Tibial nerve (tissue), 4 donors: ENCODE data around the gene SMIM9. TPM values are rescaled to one million over a fixed set of nuclear protein-coding genes. Genes with fewer than 3 reads are reported as not detected.
A peak's percentile ranks its signal among the peaks of the same experiment; 100 is the strongest.

Experiments
- DNase-seq, 2 donors: peaks; one replicate each; pipeline ENCODE4 v3.0.0-alpha.2; 2019; ENCODE audit warnings: low spot score in 2 of 2
- H3K27ac ChIP-seq, 4 donors: fragments of 200-600 bp; sonication (generic) in 3 of 4; one replicate each; pipeline ENCODE4 v1.5.1; 2017 to 2019; ENCODE audit warnings: mild to moderate bottlenecking in 1 of 4
- H3K27me3 ChIP-seq, 2 donors: fragments of 200-600 bp; sonication (generic) in 1 of 2; one replicate each; pipeline versions ENCODE4 v1.5.1 to v1.6.0; 2017 to 2019
- H3K36me3 ChIP-seq, 3 donors: fragments of 200-600 bp; sonication (generic); one replicate each; pipeline ENCODE4 v1.5.1; 2018 to 2019
- H3K4me1 ChIP-seq, 4 donors: fragments of 200-600 bp; sonication (generic) in 3 of 4; one replicate each; pipeline ENCODE4 v1.5.1; 2017 to 2019
- H3K4me3 ChIP-seq, 4 donors: fragments of 200-600 bp; sonication (generic) in 3 of 4; one replicate each; pipeline ENCODE4 v1.5.1; 2017 to 2019; ENCODE audit warnings: mild to moderate bottlenecking in 1 of 4, moderate library complexity in 1 of 4
- H3K9me3 ChIP-seq, 4 donors: fragments of 200-600 bp; sonication (generic) in 3 of 4; one replicate each; pipeline ENCODE4 v1.5.1; 2017 to 2019
- CTCF ChIP-seq, 5 experiments: fragments of 200-600 bp in 3 of 5; fragments of 450-650 bp in 2 of 5; sonication (generic) in 3 of 5; IDR thresholded peaks; one replicate each; pipeline ENCODE4 v1.5.1; 2016 to 2019; ENCODE audit warnings: antibody characterized with exemption in 5 of 5, mild to moderate bottlenecking in 3 of 5, moderate library complexity in 2 of 5
- EP300 ChIP-seq, 2 donors: sonication (generic); formaldehyde crosslinking; IDR thresholded peaks; one replicate each; pipeline ENCODE4 v1.6.1; 2017; ENCODE audit warnings: antibody characterized with exemption in 2 of 2, mild to moderate bottlenecking in 1 of 2
- POLR2A ChIP-seq, 2 donors: fragments of 450-650 bp; IDR thresholded peaks; one replicate each; pipeline ENCODE4 v1.6.1; 2017; ENCODE audit warnings: antibody characterized with exemption in 2 of 2, mild to moderate bottlenecking in 2 of 2, moderate library complexity in 2 of 2
- WGBS, 2 donors: methylation state at CpG; one replicate each; pipeline ENCODE4 v1.1.5; 2018; 5-methylcytosine and 5-hydroxymethylcytosine counted together
- total RNA-seq, 4 donors: library from RNA; depleted of rRNA; stranded (reverse); fragments of >200 nt; gene quantifications; one replicate each; pipeline ENCODE4 v1.1.0, GENCODE V29; 2016

The SMIM9 gene
- total RNA-seq, 4 donors from 2014 or later, result not detected

GRCh38 chrX:154804261-154804956 lies 30.1 kb downstream of the SMIM9 start:
- Histone ChIP-seq H3K9me3 (no peaks in the 10 kb centered on the region), H3K27ac (peak overlapping the region in 3 of 4 donors; percentile 67 to 76 (median 75)), H3K27me3 (no peaks in the 10 kb centered on the region), H3K4me1 (peaks cover 0 to 19% (median 3%) of the 10 kb centered on the region in 4 donors), H3K4me3 (peak overlapping the region; percentile 29 to 67 (median 50)), H3K36me3 (no peaks in the 10 kb centered on the region)
- TF ChIP-seq CTCF (IDR thresholded peaks at IDR 0.05) (no peak), EP300 (IDR thresholded peaks at IDR 0.05) (no peak), POLR2A (IDR thresholded peaks at IDR 0.05) (no peak)
- WGBS, 2 donors, result 38 to 43% methylated on average over 5 to 7 of the region's 7 CpGs
- DNase-seq, result no peak

- no peak for DNase-seq
- H3K27me3 ChIP-seq, result no peaks in the 10 kb centered on the region
- H3K36me3 ChIP-seq, result no peaks in the 10 kb centered on the region
- no peak overlapping the region for H3K27ac ChIP-seq
- TF ChIP-seq CTCF (IDR thresholded peaks at IDR 0.05) (no peak), POLR2A (IDR thresholded peaks at IDR 0.05) (no peak), EP300 (IDR thresholded peaks at IDR 0.05) (no peak)
- no peak overlapping the region for H3K4me3 ChIP-seq
- H3K9me3 ChIP-seq, result no peaks in the 10 kb centered on the region
- peaks cover 0 to 19% (median 3%) of the 10 kb centered on the region in 4 donors for H3K4me1 ChIP-seq
- WGBS, 2 donors, result 66 to 69% methylated on average over 2 of the region's 2 CpGs
Observed at GRCh38 chrX:154802947-154803346, 31.5 kb downstream of the SMIM9 start.

GRCh38 chrX:154800478-154801210 lies 33.8 kb downstream of the SMIM9 start:
- peak overlapping the region in 2 of 4 donors; percentile 16 to 39 for H3K27ac ChIP-seq
- H3K9me3 ChIP-seq, result no peaks in the 10 kb centered on the region
- TF ChIP-seq CTCF (IDR thresholded peaks at IDR 0.05), result no peak
- peak in 1 of 2 donors; percentile 22 for TF ChIP-seq EP300 (IDR thresholded peaks at IDR 0.05)
- H3K4me3 ChIP-seq, result no peak overlapping the region
- H3K4me1 ChIP-seq, result peaks cover 0 to 14% (median 3%) of the 10 kb centered on the region in 4 donors
- no peaks in the 10 kb centered on the region for H3K36me3 ChIP-seq
- WGBS, 2 donors, result 79 to 81% methylated on average over 8 of the region's 8 CpGs
- DNase-seq, result no peak
- H3K27me3 ChIP-seq, result no peaks in the 10 kb centered on the region

GRCh38 chrX:154799556-154800348 lies 34.7 kb downstream of the SMIM9 start:
- H3K9me3 ChIP-seq, result no peaks in the 10 kb centered on the region
- H3K36me3 ChIP-seq, result no peaks in the 10 kb centered on the region
- H3K4me1 ChIP-seq, result peaks cover 0 to 13% (median 3%) of the 10 kb centered on the region in 4 donors
- H3K4me3 ChIP-seq, result no peak overlapping the region
- 46 to 52% methylated on average over 8 to 9 of the region's 9 CpGs for WGBS, 2 donors
- H3K27me3 ChIP-seq, result no peaks in the 10 kb centered on the region
- DNase-seq, result no peak
- no peak for TF ChIP-seq EP300 (IDR thresholded peaks at IDR 0.05)
- peak overlapping the region in 3 of 4 donors; percentile 19 to 55 (median 39) for H3K27ac ChIP-seq

GRCh38 chrX:154797006-154797405 lies 37.5 kb downstream of the SMIM9 start:
- WGBS, 2 donors, result 82 to 83% methylated on average over 6 of the region's 6 CpGs

More at GRCh38 chrX:154797006-154797405, 37.5 kb downstream of the SMIM9 start:
- Histone ChIP-seq H3K9me3 (no peaks in the 10 kb centered on the region), H3K27ac (no peak overlapping the region), H3K36me3 (no peaks in the 10 kb centered on the region), H3K4me3 (no peak overlapping the region), H3K4me1 (peaks cover 0 to 13% (median 3%) of the 10 kb centered on the region in 4 donors), H3K27me3 (no peaks in the 10 kb centered on the region)
- DNase-seq, result no peak
- TF ChIP-seq POLR2A (IDR thresholded peaks at IDR 0.05) (no peak), EP300 (IDR thresholded peaks at IDR 0.05) (no peak), CTCF (IDR thresholded peaks at IDR 0.05) (no peak)
